NB4 (cell line): ENCODE measurements around the gene IL11.

Experiments used
- DNase-seq: peaks from one replicate; pipeline ENCODE4 v3.0.0; 2010; ENCODE audit warnings: low read depth
- H3K4me3 ChIP-seq: one replicate; pipeline ENCODE4 v1.5.1; 2011; ENCODE audit warnings: mild to moderate bottlenecking, low read depth, low read length, moderate library complexity
- MYC ChIP-seq: IDR thresholded peaks from 2 replicates; pipeline ENCODE4 v1.6.1; 2011; ENCODE audit warnings: low read depth, low read length
- POLR2A ChIP-seq: IDR thresholded peaks from 2 replicates; pipeline ENCODE4 v1.6.1; 2011; ENCODE audit warnings: mild to moderate bottlenecking; ENCODE audit not compliant: insufficient read length; ENCODE audit errors: extremely low read depth
- TF ChIP-seq, protein P1 (sequence below): IDR thresholded peaks from 2 replicates; pipeline ENCODE4 v1.6.1; 2011; ENCODE audit warnings: low read depth, low read length
- TF ChIP-seq, protein P2 (sequence below): IDR thresholded peaks from one replicate; pipeline ENCODE4 v1.5.1; 2012; ENCODE audit warnings: low read depth, low read length

Gene IL11

DNA sequence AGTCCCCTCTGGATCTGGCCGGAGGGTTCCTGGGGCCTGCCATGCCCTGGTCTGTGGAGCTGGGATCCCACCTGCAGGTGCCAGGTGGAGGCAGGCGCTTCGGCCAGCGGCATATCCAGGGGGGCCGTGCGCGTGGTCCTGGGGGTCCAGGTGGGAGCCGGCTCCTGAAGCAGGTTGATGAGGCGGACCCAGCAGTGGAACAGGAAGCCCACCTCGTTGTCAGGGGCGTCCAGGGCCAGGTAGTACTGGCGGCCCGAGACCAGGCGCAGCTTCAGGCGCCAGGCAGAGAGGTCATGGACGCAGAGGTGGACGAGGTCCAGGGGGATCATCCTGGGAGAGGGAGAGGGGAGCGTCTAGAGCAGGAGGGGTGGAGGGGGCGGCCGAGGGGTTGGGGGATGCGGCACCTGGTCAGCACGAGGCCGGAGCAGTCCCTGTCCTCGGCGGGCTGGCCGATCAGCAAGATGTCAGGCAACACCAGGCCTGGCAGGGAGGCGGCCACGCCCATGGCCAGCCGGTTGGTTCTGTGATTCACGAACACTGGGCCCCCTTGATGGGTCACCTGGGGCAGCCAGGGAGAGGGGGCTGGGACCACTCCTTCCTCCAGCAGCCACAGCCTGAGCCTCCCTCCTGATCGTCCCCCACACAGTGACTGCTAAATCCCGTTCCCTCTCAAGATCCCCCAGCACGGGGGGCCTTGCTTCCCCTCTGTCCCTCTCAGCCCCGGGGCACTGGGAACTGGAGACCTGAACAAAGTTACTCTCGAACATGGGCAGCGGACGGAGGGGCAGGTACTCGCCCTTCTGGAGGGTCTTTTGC, 7.9 kb downstream of the IL11 start:
- no peak for TF ChIP-seq MYC
- TF ChIP-seq POLR2A: no peak
- TF ChIP-seq, protein P1, sequence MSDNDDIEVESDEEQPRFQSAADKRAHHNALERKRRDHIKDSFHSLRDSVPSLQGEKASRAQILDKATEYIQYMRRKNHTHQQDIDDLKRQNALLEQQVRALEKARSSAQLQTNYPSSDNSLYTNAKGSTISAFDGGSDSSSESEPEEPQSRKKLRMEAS: no peak
- TF ChIP-seq, protein P2, sequence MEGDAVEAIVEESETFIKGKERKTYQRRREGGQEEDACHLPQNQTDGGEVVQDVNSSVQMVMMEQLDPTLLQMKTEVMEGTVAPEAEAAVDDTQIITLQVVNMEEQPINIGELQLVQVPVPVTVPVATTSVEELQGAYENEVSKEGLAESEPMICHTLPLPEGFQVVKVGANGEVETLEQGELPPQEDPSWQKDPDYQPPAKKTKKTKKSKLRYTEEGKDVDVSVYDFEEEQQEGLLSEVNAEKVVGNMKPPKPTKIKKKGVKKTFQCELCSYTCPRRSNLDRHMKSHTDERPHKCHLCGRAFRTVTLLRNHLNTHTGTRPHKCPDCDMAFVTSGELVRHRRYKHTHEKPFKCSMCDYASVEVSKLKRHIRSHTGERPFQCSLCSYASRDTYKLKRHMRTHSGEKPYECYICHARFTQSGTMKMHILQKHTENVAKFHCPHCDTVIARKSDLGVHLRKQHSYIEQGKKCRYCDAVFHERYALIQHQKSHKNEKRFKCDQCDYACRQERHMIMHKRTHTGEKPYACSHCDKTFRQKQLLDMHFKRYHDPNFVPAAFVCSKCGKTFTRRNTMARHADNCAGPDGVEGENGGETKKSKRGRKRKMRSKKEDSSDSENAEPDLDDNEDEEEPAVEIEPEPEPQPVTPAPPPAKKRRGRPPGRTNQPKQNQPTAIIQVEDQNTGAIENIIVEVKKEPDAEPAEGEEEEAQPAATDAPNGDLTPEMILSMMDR: no peak
- no peak for DNase-seq
- no peak overlapping the region for H3K4me3 ChIP-seq

DNA sequence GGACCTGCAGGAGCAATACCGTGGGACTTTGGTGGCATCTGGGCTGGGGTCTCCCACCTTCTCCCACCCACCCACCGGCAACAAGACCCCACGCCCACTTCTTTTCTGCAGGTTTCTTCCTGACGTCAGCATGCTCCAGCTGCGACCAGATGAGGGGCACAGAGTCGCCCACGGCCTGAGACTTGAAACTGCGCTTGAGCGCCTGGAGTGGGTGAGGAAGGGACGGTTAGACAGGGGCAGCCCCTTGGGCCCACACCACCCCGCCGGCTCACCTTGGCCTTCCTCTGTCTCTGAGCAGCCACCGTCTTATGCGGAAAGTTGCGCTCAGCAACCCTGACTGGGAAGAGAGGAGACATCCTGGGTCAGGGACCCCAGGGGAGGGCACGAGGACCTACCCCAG, 9.4 kb downstream of the IL11 start:
- DNase-seq: no peak
- TF ChIP-seq MYC: no peak
- TF ChIP-seq, protein P2: no peak
- TF ChIP-seq POLR2A: no peak
- TF ChIP-seq, protein P1: no peak
- H3K4me3 ChIP-seq: no peak overlapping the region

DNA sequence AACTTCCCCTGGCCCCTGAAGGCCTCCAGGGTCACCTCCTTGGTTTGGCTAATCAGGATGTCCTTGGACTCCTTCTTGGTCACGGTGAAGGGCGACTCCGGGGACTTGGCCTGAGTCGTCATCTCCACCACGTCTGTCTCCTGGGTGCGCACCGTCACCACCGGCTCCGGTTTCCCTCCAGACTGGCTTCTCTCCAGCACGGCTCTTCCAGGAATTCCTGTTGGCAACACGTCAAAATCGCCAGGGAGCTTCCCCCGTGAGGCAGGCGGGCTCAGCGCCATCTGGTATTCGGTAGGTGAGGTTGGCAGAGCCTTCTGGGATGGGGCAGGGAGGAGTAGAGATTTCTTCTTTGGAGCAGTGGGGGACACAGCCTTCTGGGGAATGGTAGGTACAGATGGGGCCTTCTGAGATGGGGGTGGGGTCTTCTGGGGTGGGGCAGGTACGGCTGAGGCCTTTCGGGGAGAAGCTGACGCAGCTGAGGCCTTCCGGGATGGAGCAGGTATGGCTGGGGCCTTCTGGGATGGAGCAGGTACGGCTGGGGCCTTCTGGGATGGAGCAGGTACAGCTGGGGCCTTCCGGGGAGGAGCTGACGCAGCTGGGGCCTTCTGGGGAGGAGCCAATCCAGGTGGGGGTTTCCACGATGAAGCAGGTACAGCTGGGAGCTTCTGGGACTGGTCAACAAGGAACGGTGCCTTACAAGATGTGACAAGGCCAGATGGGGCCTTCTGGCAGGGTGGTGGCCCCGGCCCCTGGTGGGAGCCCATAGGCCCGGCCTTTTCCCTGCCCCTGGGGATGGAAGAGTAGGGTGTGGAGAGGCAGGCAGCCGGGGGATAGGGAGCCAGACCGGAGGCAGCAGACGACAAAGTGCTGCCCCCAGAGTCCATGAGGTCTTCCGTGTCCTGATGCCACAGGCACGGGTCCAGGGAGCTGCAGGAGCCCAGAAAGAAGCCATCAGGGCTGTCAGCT, 11.0 kb downstream of the IL11 start:
- TF ChIP-seq, protein P2: no peak
- no peak for TF ChIP-seq MYC
- TF ChIP-seq, protein P1: no peak
- no peak for TF ChIP-seq POLR2A
- DNase-seq: no peak
- H3K4me3 ChIP-seq: no peak overlapping the region

DNA sequence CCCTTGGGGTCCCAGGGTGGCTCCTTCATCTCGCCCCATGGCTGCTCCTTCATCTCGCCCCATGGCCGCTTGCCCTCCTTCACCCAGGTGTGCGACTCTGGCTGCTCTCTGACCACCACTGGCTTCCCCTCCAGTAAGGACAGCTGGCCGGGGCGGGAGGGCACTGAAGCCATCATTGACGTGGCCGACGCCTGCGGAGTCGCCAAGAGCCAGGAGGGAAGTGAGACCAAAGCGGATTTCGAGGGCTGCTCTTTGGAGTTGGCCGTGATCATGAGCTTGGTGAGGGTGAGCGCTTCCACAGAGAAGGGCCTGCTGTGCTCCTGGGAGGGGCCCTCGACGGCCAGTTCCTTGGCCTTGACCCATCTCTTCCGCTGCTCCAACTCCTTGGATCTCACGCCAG, 11.8 kb downstream of the IL11 start:
- H3K4me3 ChIP-seq: no peak overlapping the region
- TF ChIP-seq MYC (no peak), POLR2A (no peak)
- TF ChIP-seq, protein P1: no peak
- TF ChIP-seq, protein P2: no peak
- no peak for DNase-seq

DNA sequence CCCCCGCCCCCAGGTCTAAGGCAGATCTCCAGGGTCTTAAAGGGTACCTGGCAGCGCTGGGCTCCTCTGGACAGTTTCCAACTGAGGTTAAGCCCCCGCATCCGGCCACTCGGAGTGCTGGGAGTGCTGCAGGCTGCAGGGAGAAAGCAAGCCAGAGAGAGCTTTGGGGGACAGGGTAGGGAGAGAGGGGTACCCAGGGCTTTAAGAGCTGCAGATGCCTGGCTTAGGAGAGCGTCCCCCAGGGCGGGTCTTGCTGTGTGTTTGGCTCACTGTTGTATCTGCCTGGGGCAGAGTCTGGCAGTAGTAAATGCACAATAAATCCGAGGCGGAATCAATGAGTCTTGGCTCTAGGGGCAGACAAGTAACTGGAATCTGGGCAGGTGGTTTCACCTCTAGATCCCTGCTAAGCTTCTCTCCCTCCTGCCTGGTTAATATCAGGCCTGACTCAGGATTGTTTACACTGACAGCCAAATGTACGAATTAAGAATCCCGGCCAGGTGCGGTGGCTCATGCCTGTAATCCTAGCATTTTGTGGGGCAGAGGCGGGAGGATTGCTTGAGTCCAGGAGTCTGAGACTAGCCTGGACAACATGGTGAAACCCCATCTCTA, 14.9 kb downstream of the IL11 start:
- TF ChIP-seq, protein P2: no peak
- no peak for TF ChIP-seq POLR2A
- no peak for TF ChIP-seq MYC
- TF ChIP-seq, protein P1: no peak
- no peak for DNase-seq
- H3K4me3 ChIP-seq: no peak overlapping the region
